ENCODE measurements around the gene SLC25A11. TPM values are rescaled to one million over a fixed set of nuclear protein-coding genes. Genes with fewer than 3 reads are reported as not detected.

The SLC25A11 gene
- total RNA-seq, 1 donor from 2014 or later = 45.7 TPM

DNA sequence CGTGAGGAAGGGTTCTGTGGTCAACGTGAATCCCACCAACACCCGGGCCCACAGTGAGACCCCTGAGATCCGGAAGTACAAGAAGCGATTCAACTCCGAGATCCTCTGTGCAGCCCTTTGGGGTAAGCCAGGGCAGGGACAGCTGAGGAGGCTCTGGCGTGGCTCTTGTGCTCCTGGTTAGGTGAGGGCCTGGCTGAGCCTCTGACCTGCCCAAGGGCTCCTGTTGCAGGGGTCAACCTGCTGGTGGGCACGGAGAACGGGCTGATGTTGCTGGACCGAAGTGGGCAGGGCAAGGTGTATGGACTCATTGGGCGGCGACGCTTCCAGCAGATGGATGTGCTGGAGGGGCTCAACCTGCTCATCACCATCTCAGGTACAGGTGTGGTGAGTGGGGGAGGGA lies 44.7 kb downstream of the SLC25A11 start:
- no peak overlapping the region for H3K27ac ChIP-seq
- TF ChIP-seq POLR2AphosphoS5 (IDR thresholded peaks at IDR 0.05; ENCODE audit: insufficient read depth in 1 of 2, low read depth in 1 of 2) = no peak
- no peak for TF ChIP-seq POLR2A (IDR thresholded peaks at IDR 0.05)
- TF ChIP-seq, protein P1, sequence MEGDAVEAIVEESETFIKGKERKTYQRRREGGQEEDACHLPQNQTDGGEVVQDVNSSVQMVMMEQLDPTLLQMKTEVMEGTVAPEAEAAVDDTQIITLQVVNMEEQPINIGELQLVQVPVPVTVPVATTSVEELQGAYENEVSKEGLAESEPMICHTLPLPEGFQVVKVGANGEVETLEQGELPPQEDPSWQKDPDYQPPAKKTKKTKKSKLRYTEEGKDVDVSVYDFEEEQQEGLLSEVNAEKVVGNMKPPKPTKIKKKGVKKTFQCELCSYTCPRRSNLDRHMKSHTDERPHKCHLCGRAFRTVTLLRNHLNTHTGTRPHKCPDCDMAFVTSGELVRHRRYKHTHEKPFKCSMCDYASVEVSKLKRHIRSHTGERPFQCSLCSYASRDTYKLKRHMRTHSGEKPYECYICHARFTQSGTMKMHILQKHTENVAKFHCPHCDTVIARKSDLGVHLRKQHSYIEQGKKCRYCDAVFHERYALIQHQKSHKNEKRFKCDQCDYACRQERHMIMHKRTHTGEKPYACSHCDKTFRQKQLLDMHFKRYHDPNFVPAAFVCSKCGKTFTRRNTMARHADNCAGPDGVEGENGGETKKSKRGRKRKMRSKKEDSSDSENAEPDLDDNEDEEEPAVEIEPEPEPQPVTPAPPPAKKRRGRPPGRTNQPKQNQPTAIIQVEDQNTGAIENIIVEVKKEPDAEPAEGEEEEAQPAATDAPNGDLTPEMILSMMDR (IDR thresholded peaks at IDR 0.05) = no peak
- peaks cover 14% of the 10 kb centered on the region for H3K4me1 ChIP-seq
- H3K9me3 ChIP-seq = no peaks in the 10 kb centered on the region
- H3K36me3 ChIP-seq = peaks cover 0 to 75% of the 10 kb centered on the region in 2 donors
- intact Hi-C loops (cut with DNase I) = no loop called here
- no peaks in the 10 kb centered on the region for H3K27me3 ChIP-seq
- no peak for DNase-seq (ENCODE audit: extremely low spot score in 2 of 2)
- H3K4me3 ChIP-seq = no peak overlapping the region

DNA sequence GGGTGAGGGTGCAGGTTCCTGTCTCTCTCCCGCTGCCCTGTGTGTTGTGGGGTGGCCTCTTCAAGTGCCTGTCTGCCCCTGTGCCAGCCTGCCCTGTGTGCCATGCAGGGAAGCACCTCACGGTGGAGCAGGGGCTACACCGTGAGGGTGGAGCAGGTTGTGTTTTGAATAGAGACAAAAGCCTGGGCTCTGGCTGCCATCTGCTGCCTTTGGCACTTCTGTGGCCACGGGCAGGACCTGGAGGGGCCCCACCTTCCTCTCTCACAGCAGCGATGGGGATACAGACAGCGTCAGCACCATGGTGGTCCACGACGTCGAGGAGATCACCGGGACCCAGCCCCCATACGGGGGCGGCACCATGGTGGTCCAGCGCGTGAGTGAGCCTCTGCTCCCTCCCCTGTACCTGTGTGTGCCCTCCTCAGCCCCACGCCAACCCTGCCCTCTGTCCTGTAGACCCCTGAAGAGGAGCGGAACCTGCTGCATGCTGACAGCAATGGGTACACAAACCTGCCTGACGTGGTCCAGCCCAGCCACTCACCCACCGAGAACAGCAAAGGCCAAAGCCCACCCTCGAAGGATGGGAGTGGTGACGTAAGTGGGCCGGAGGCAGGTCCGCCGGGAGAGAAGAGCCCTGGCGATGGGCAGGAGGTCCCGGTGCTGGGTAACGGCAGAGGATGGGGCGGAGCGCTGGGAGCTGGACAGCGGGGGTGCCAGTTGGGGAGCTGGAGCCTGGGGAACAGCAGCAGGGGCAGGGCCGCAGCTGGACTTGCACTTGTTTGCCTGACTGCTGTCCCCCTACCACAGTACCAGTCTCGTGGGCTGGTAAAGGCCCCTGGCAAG lies 45.9 kb downstream of the SLC25A11 start:
- Histone ChIP-seq H3K36me3 (peaks cover 0 to 83% of the 10 kb centered on the region in 2 donors), H3K4me3 (no peak overlapping the region), H3K4me1 (peaks cover 4% of the 10 kb centered on the region), H3K9me3 (no peaks in the 10 kb centered on the region), H3K27ac (no peak overlapping the region), H3K27me3 (no peaks in the 10 kb centered on the region)
- no peak for DNase-seq (ENCODE audit: extremely low spot score in 2 of 2)
- TF ChIP-seq, protein P1 (IDR thresholded peaks at IDR 0.05) = no peak
- no peak for TF ChIP-seq POLR2A (IDR thresholded peaks at IDR 0.05)
- no peak for TF ChIP-seq POLR2AphosphoS5 (IDR thresholded peaks at IDR 0.05; ENCODE audit: insufficient read depth in 1 of 2, low read depth in 1 of 2)
- intact Hi-C loops (cut with DNase I) = loop anchor here (5.0 kb wide), 1 partner anchor 107 kb away; the partner anchor contains the start of genes GLTPD2 and VMO1

GRCh38 chr17:4893272-4893671 lies 46.6 kb downstream of the SLC25A11 start:
- intact Hi-C loops (cut with DNase I) = loop anchor here (5.0 kb wide), 1 partner anchor 106 kb away; the partner anchor contains the start of genes GLTPD2 and VMO1
- TF ChIP-seq, protein P1 (IDR thresholded peaks at IDR 0.05) = no peak
- no peak for TF ChIP-seq POLR2A (IDR thresholded peaks at IDR 0.05)
- TF ChIP-seq POLR2AphosphoS5 (IDR thresholded peaks at IDR 0.05; ENCODE audit: insufficient read depth in 1 of 2, low read depth in 1 of 2) = no peak
- DNase-seq (ENCODE audit: extremely low spot score in 2 of 2) = no peak
- Histone ChIP-seq H3K27ac (no peak overlapping the region), H3K4me1 (no peaks in the 10 kb centered on the region), H3K27me3 (no peaks in the 10 kb centered on the region), H3K36me3 (peaks cover 0 to 84% of the 10 kb centered on the region in 2 donors), H3K4me3 (no peak overlapping the region), H3K9me3 (no peaks in the 10 kb centered on the region)

DNA sequence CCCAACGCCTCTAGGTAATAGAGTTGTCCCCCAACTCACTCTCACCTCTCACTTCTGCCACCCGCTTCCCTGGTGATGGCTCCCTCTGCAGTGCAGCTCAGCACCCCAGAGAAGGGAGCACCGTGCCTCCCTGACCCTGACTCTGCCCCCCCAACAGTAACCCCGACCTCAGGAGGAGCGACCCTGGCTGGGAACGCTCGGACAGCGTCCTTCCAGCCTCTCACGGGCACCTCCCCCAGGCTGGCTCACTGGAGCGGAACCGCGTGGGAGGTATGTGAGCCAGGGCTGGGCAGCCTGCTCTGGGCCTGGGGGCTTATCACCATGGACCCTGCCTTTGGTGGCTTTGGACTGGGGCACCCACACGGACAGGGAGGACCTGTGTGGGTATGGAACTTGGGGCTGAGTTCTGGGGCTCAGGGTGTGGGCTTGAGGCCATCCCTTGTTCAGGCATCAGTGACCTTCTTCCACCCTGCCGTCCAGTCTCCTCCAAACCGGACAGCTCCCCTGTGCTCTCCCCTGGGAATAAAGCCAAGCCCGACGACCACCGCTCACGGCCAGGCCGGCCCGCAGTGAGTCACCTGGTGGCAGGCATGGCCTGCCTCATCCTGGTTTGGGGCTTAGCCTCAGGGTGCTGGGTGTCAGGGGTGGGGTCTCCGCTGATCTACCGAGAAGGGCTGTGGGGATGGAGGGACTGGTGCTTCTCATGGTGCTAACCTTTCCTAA lies 47.2 kb downstream of the SLC25A11 start:
- intact Hi-C loops (cut with DNase I) = loop anchor here (5.0 kb wide), 1 partner anchor 105 kb away; the partner anchor contains the start of genes GLTPD2 and VMO1
- Histone ChIP-seq H3K27ac (no peak overlapping the region), H3K4me3 (no peak overlapping the region), H3K4me1 (no peaks in the 10 kb centered on the region), H3K36me3 (peaks cover 0 to 90% of the 10 kb centered on the region in 2 donors), H3K9me3 (no peaks in the 10 kb centered on the region), H3K27me3 (no peaks in the 10 kb centered on the region)
- TF ChIP-seq POLR2A (IDR thresholded peaks at IDR 0.05) (no peak), POLR2AphosphoS5 (IDR thresholded peaks at IDR 0.05; ENCODE audit: insufficient read depth in 1 of 2, low read depth in 1 of 2) (no peak)
- TF ChIP-seq, protein P1 (IDR thresholded peaks at IDR 0.05) = no peak
- DNase-seq (ENCODE audit: extremely low spot score in 2 of 2) = no peak

All from vagina (tissue), 2 donors.